HL-60 (cell line): Measurements from ENCODE around the gene TRIM32.
"Not testable (repeated sequence)": the region's sequence is repeated elsewhere in the genome, so short reads cannot be mapped to it uniquely, and the experiment has no call there.

ENCODE experiments used
- GABPA ChIP-seq: IDR thresholded peaks from 2 replicates; pipeline ENCODE4 v1.6.1; 2012; ENCODE audit warnings: low read depth
- POLR2AphosphoS5 ChIP-seq: IDR thresholded peaks from 2 replicates; pipeline ENCODE4 v1.6.1; 2012; ENCODE audit warnings: low read depth
- TF ChIP-seq, protein P1 (sequence below): IDR thresholded peaks from one replicate; pipeline ENCODE4 v1.5.1; 2011; ENCODE audit warnings: low read length, control low read depth, inconsistent platforms; ENCODE audit not compliant: insufficient read depth
- TF ChIP-seq, protein P2 (sequence below): IDR thresholded peaks from 2 replicates; pipeline ENCODE4 v1.6.1; 2012; ENCODE audit warnings: low read depth; ENCODE audit not compliant: insufficient replicate concordance

DNA sequence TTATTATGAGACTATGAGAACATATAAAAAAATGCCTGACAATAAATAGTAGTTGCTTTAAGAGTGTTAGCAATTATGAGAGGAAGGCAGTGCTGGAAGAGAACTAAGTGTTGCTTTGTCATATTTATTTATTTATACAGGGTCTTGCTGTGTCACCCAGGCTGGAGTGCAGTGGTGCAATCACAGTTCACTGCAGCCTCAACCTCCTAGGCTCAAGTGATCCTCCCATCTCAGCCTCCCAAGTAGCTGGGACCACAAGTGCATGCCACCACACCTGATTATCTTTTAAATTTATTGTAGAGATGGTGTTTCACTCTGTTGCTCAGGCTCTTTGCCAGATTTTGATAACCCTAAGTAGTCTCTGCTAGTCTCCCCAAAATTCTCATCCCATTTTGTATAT lies 3.7 kb downstream of the TRIM32 start:
- TF ChIP-seq, protein P1, sequence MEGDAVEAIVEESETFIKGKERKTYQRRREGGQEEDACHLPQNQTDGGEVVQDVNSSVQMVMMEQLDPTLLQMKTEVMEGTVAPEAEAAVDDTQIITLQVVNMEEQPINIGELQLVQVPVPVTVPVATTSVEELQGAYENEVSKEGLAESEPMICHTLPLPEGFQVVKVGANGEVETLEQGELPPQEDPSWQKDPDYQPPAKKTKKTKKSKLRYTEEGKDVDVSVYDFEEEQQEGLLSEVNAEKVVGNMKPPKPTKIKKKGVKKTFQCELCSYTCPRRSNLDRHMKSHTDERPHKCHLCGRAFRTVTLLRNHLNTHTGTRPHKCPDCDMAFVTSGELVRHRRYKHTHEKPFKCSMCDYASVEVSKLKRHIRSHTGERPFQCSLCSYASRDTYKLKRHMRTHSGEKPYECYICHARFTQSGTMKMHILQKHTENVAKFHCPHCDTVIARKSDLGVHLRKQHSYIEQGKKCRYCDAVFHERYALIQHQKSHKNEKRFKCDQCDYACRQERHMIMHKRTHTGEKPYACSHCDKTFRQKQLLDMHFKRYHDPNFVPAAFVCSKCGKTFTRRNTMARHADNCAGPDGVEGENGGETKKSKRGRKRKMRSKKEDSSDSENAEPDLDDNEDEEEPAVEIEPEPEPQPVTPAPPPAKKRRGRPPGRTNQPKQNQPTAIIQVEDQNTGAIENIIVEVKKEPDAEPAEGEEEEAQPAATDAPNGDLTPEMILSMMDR: not testable (repeated sequence)
- TF ChIP-seq POLR2AphosphoS5, GABPA: not testable (repeated sequence)
- TF ChIP-seq, protein P2, sequence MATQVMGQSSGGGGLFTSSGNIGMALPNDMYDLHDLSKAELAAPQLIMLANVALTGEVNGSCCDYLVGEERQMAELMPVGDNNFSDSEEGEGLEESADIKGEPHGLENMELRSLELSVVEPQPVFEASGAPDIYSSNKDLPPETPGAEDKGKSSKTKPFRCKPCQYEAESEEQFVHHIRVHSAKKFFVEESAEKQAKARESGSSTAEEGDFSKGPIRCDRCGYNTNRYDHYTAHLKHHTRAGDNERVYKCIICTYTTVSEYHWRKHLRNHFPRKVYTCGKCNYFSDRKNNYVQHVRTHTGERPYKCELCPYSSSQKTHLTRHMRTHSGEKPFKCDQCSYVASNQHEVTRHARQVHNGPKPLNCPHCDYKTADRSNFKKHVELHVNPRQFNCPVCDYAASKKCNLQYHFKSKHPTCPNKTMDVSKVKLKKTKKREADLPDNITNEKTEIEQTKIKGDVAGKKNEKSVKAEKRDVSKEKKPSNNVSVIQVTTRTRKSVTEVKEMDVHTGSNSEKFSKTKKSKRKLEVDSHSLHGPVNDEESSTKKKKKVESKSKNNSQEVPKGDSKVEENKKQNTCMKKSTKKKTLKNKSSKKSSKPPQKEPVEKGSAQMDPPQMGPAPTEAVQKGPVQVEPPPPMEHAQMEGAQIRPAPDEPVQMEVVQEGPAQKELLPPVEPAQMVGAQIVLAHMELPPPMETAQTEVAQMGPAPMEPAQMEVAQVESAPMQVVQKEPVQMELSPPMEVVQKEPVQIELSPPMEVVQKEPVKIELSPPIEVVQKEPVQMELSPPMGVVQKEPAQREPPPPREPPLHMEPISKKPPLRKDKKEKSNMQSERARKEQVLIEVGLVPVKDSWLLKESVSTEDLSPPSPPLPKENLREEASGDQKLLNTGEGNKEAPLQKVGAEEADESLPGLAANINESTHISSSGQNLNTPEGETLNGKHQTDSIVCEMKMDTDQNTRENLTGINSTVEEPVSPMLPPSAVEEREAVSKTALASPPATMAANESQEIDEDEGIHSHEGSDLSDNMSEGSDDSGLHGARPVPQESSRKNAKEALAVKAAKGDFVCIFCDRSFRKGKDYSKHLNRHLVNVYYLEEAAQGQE: not testable (repeated sequence)
